Stimulated activated CD8-positive, alpha-beta memory T cell treated with anti-CD3 and anti-CD28 coated beads, Interleukin-12 subunit alpha, Interleukin-12 subunit beta, amount 100 ng/mL, for 4 hours (primary cell): ENCODE results near the gene CLDND1.

Experiments
- DNase-seq: peaks from one replicate; pipeline ENCODE4 v3.0.0-alpha.2; 2020; ENCODE audit warnings: low read depth

The CLDND1 gene

DNA sequence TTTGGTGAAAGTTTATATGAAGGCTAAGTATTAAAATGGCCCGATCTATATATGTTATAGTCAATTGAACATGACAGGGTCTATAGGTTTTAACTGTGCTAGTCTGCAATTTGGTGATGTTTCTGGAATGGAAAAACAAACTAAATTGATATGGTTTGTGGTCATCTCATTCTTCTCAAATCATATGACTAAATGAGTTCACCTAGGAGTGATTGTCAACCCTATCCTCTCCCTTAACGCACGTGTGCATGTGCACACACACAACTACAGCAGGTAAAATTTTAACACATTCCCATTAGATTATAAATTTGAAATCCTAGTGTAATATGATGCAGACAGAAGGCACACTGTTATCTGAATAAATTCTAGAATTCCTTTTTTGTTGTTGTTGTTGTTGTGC is 9.0 kb downstream of the CLDND1 start:
- DNase-seq = no peak

DNA sequence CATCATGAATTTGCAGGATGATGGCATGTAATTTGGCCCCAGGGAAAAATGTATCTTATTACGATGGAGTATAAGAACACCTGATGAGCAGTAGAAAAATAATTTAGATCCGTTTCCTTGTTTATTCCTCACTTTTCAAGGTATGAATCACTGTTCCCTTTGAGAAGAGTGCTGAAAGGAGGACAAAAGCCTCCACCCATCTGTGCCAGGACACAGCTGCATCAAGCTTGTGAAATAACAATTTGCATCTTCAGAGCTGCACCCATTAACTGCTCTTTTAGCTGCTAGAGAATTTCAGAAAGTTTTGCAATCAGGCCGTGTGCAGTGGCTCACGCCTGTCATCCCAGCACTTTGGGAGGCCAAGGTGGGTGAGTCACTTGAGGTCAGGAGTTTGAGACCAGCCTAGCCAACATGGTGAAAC is 9.6 kb downstream of the CLDND1 start:
- no peak for DNase-seq

DNA sequence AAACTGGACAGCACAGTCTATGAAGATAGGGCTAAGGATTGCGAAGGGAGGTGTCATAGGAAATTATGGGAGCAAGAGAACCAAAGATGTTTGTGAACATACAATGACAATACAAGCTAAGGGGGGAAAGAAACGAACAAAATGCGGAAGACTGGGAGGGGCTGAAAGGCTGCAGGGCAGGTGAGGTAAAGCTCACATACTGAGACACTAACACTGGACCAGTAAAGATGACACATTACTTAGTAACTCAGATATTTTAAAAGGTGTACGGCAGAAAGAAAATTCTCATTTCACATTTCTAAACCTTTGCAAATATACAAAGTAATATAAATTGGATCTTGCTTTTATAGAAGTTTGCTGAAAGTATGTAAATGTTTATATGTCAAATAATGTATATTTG is 10.1 kb downstream of the CLDND1 start:
- DNase-seq = no peak

DNA sequence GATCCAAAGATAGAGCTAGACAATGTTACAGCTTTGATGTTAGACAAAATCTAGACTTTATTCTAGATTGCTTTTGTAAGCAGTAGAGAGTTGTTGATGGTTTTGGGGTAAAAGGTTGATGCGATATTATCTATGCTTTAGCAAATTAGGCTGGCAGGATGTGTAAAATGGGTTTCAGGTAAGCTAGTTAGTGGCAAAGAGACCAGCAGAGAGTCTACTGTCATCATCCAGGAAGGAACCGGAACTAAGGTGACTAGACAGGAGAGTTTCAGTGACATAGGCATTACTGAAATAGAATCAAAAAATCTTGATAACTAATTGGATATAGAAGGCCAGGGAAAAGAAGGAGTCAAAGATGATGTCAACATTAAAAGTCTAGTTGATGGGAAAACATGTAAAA is 14.1 kb downstream of the CLDND1 start:
- no peak for DNase-seq

DNA sequence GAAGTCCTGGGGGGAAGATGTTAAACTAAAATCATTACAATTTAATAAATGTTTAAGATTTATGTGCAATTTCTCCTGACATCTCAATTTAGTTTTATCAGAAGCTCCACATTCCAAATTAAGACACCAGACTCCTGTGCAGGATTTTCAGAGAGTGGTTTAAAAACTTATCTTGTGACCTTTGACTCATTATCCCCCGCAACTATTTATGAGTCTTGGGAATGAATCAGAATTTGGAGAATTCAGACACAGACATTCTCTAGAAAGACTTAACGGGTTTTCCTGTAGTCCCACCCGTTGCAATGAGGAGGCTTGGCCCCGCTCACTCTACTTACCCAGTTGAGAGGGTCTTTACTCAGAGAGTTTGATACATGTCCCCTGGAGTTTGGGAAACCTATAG is 18.2 kb downstream of the CLDND1 start:
- no peak for DNase-seq

DNA sequence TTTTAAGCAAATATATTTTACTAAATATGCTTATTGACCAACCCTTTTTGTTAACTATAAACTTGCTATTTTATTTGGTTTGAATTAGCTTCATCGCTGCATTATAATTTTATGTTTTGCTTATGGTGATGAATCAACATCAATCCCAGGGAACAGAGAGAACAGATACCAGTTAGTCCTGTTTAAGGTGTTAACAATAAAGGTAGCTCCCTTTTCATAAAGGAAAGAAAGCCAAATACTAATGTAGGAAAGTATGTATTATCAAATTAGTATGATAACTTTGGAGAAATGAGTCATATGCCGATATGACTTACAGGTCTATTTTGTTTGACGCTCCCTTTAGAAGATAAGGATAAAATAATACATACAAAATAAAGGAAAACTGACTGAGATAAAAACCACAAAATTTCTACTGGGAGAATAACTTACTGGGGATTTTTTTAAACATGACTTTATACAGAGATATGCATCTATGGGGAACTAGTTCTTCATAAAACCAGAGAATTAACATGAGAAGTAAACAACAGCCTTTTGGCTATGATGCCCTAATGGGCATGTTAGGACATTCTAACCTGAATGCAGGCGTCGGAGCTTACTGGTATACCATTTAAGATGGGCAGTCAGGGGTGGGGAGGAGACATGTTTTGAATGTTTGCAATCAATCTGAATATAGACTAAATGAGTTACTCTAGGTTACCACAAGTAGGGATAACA is 20.7 kb downstream of the CLDND1 start:
- DNase-seq = no peak

DNA sequence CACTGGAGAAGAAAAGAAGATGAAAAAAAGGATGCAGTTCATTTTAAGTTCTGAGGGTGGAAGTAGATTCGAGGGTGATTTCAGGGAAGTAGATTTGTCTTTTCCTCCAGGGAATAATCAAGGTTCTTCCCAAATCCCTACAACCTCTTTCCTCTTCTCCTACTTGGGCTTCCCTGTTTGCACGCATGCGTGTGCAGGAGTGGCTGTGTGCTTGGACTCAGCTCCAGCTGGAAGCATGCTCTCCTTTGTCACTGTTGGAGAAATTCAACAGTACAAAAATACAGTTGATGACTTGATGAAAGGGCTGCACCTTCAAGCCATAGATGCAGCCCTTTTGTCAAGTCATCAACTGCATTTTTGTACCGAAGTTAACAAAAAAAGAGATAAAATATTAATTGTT is 21.4 kb downstream of the CLDND1 start:
- no peak for DNase-seq

DNA sequence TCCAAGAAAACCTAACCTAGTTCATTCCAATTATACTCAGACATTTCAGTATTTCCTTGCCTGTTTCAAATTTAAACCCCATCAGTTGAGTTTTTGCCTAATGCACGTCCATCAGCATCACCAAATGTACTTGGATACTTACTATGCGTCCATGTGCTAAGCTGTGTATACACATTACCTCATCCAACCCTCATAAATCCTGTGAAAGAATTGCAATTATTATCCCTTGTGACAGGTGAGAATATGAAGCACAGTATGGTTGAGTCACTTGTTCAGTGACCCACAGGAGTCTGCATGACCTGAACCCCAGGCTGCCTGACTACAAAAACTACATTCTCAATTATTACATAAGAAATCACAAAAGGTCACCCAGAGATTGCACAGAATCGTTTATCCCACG is 22.7 kb downstream of the CLDND1 start:
- no peak for DNase-seq

DNA sequence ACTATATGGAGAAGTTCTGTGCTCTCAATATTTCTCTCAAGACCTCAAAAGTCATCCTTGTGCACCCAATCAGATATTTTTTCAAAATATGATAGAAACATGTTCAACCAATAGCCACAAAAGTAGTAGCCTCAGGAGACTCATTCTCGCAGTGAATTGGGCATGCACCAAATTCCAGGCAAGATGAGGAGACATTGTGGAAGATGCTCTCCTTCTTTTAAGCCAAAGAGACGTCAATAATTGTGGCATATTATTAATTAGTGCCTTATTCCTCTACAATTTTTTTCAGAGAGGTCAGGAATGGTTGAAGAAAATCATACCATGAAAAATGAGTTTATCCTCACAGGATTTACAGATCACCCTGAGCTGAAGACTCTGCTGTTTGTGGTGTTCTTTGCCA is 25.3 kb downstream of the CLDND1 start, which contains the start of gene OR5K2:
Gene OR5K2 (plus strand): TSS at position 301 of the 400 bp plus-strand sequence. CDS start 0 bp downstream, at position 301.
- DNase-seq = no peak

DNA sequence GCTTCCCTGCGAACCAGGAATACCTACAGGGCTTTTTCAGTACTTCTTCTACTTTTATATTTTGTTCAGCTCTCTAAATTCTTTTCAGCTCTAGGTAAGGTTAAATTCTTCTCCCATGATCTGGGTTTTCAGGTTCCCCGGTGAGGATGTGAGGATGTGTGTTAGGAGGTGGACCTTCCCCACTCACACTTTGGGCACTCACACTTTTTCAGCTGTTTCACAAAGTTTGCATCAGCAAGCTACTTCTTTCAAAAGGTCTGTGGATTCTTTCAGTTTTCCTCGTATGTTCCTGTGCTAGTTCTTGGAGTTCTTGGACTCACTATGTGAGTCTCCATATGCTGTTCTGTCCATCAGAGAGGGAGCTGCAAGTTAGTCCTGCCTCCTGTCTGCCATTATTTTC is 39.1 kb downstream of the CLDND1 start:
- no peak for DNase-seq

DNA sequence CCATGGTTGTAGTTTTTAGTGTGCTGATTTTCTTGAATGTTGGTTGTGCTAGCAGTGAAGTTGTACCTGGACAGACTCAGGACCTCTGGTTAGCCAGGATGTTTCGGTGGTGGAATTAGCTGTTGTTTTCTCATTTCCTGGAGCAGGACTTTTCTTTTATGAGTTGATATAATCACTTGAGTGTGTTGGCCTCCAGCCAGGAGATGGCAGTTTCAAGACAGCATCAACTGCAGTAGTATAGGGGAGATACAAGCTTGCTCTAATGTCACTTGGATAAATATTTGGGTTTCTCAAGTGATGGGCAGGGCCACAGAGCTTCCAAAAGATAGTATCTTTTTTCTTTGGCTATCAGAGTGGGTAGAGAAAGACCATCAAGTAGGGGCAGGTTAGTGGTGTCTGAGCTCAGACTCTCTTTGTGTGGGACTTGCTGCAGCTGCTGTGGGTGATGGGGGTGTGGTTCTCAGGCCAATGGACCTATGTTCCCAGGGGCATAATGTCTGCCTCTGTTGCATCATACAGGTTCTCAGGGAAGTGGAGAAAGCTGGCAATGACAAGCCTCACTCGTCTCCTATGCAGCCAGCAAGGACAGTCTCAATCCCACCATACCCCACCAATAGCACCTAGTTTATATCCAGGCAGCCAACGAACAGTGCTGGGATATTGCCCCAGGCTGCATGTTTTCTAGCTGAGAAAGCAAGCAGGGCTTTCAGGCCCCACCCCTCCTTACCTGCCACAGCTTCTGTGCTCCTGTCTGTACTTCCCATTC is 39.8 kb downstream of the CLDND1 start:
- no peak for DNase-seq
